Thyroid gland (tissue), 4 donors: ENCODE measurements around the gene MYOD1.

ENCODE experiments used
- POLR2A ChIP-seq, 2 donors: fragments of 450-650 bp; IDR thresholded peaks; one replicate each; pipeline ENCODE4 v1.6.1; 2017; ENCODE audit warnings: antibody characterized with exemption in 2 of 2, mild to moderate bottlenecking in 2 of 2, moderate library complexity in 1 of 2
- TF ChIP-seq, protein P1 (sequence below), 6 experiments: fragments of 200-600 bp in 3 of 6; fragments of 450-650 bp in 3 of 6; sonication (generic) in 3 of 6; IDR thresholded peaks; one replicate each; pipeline ENCODE4 v1.5.1; 2016 to 2019; ENCODE audit warnings: antibody characterized with exemption in 6 of 6, mild to moderate bottlenecking in 2 of 6, inconsistent platforms in 1 of 6, moderate library complexity in 1 of 6

DNA sequence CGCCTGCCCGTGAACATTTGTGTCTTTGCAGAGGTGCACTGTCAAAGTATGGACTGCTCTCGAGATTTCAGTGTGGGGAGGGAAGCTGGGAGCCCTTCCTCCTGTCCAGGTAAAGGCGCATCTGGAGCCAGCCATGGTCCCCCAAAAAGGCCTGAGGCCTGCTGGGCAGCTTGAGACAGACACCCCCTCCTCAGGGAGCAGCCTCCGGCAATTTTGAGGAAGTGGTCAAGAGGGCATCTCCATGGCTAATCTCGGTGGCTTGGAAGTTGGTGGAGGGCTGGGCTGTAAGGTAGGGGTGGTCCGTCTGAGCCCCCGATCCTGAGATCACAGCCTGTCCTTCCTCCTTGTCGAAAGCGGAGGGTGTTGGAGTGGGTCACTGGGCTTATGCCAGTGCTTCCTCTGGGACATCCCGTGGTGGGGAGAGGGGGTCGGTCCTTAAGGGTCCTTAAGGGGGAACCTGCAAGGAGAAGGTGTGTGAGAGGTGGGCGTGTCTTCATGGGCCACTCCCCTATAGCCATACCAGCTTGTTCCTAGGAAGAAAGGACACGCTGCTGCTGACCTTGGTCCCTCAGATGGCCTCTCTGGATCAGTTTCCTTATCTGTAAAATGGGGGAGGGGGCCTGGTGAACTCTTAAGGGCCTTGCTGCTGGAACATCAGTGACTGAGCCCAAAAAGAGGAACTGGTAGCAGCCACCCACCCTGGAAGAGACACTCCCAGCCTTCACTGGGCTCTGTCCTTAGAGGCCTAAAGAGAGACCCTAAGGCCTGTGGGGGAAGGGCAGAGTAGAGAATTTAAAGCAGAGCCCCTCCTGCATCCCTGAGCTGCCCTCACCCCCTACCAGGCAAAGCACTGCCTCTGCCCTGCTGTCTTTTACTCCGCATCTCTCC, 17.8 kb downstream of the MYOD1 start:
- TF ChIP-seq, protein P1, sequence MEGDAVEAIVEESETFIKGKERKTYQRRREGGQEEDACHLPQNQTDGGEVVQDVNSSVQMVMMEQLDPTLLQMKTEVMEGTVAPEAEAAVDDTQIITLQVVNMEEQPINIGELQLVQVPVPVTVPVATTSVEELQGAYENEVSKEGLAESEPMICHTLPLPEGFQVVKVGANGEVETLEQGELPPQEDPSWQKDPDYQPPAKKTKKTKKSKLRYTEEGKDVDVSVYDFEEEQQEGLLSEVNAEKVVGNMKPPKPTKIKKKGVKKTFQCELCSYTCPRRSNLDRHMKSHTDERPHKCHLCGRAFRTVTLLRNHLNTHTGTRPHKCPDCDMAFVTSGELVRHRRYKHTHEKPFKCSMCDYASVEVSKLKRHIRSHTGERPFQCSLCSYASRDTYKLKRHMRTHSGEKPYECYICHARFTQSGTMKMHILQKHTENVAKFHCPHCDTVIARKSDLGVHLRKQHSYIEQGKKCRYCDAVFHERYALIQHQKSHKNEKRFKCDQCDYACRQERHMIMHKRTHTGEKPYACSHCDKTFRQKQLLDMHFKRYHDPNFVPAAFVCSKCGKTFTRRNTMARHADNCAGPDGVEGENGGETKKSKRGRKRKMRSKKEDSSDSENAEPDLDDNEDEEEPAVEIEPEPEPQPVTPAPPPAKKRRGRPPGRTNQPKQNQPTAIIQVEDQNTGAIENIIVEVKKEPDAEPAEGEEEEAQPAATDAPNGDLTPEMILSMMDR (IDR thresholded peaks at IDR 0.05), result no peak
- no peak for TF ChIP-seq POLR2A (IDR thresholded peaks at IDR 0.05)
